GM18858 (cell line): Measurements from ENCODE around the gene ARIH2.

Experiments
- ATAC-seq: cut with Tn5 transposase; IDR thresholded peaks from one replicate; pipeline ENCODE4 v1.9.1; 2021; ENCODE audit not compliant: unreplicated experiment

The ARIH2 gene

GRCh38 chr3:49034650-49035049 is 116.0 kb downstream of the ARIH2 start:
- ATAC-seq = no peak

DNA sequence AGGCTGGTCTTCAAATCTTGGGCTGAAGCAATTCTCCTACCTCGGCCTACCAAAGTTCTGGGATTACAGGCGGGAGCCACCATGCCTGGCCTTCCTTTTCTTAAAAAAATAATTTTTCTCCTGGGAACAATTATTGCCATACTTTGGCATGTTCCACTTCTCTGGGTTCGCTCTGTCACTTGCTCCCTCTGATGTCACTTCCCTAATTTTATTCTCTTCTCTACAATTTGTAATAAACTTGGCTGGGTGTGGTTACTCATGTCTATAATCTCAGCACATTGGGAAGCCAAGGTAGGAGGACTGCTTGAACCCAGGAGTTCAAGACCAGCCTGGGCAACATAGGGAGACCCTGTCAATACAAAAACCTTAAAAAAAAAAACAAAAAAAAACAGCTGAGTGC is 116.6 kb downstream of the ARIH2 start:
- no peak for ATAC-seq
